ENCODE results near the gene BARX1.

BARX1 gene

DNA sequence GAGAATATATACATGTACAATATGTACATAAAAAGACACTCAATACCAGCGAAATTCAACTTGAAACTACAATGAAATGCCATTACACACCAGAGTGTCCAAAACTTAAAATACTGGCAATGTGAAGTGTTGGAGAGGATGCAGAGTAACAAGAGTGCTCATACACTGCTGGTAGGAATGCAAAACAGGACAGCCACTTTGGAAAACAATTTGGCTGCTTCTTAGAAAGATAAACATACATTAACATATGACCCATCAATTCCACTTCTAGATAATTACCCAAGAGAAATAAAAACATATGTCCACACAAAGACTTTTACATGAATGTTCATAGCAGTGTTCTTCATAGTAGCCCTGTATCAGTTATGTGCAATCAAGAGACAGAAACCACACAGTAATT is 39.4 kb upstream of the BARX1 start:
- no peaks in the 10 kb centered on the region for H3K4me1 ChIP-seq (ENCODE audit: low read depth, poor library complexity, severe bottlenecking)
- H3K36me3 ChIP-seq (ENCODE audit: insufficient read depth): no peaks in the 10 kb centered on the region
- no peak overlapping the region for H3K9ac ChIP-seq
- H4K20me1 ChIP-seq (ENCODE audit: insufficient read depth): no peaks in the 10 kb centered on the region
- no peaks in the 10 kb centered on the region for H3K79me2 ChIP-seq (ENCODE audit: insufficient read depth, low read depth)
- TF ChIP-seq, protein P1, sequence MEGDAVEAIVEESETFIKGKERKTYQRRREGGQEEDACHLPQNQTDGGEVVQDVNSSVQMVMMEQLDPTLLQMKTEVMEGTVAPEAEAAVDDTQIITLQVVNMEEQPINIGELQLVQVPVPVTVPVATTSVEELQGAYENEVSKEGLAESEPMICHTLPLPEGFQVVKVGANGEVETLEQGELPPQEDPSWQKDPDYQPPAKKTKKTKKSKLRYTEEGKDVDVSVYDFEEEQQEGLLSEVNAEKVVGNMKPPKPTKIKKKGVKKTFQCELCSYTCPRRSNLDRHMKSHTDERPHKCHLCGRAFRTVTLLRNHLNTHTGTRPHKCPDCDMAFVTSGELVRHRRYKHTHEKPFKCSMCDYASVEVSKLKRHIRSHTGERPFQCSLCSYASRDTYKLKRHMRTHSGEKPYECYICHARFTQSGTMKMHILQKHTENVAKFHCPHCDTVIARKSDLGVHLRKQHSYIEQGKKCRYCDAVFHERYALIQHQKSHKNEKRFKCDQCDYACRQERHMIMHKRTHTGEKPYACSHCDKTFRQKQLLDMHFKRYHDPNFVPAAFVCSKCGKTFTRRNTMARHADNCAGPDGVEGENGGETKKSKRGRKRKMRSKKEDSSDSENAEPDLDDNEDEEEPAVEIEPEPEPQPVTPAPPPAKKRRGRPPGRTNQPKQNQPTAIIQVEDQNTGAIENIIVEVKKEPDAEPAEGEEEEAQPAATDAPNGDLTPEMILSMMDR (conservative IDR thresholded peaks at IDR 0.05; ENCODE audit: low read depth, low read length): no peak
- H3K27ac ChIP-seq: no peak overlapping the region
- no peak overlapping the region for H3K4me3 ChIP-seq (IDR thresholded peaks at IDR 0.05; ENCODE audit: insufficient read depth, low read depth, low read length)
- no peaks in the 10 kb centered on the region for H3K27me3 ChIP-seq (ENCODE audit: insufficient read depth, low read depth)
- no peak overlapping the region for H3K4me2 ChIP-seq
- H2AFZ ChIP-seq (ENCODE audit: low read depth): no peak overlapping the region

- Histone ChIP-seq H3K4me3 (IDR thresholded peaks at IDR 0.05; ENCODE audit: insufficient read depth, low read depth, low read length) (no peak overlapping the region), H3K4me2 (no peak overlapping the region), H3K27ac (no peak overlapping the region), H3K79me2 (ENCODE audit: insufficient read depth, low read depth) (no peaks in the 10 kb centered on the region), H3K27me3 (ENCODE audit: insufficient read depth, low read depth) (no peaks in the 10 kb centered on the region), H3K9ac (no peak overlapping the region), H3K4me1 (ENCODE audit: low read depth, poor library complexity, severe bottlenecking) (no peaks in the 10 kb centered on the region), H2AFZ (ENCODE audit: low read depth) (no peak overlapping the region), H3K36me3 (ENCODE audit: insufficient read depth) (no peaks in the 10 kb centered on the region), H4K20me1 (ENCODE audit: insufficient read depth) (no peaks in the 10 kb centered on the region)
- TF ChIP-seq, protein P1 (conservative IDR thresholded peaks at IDR 0.05; ENCODE audit: low read depth, low read length): no peak
These were observed 39.0 kb upstream of the BARX1 start for GRCh38 chr9:93994132-93994531.

DNA sequence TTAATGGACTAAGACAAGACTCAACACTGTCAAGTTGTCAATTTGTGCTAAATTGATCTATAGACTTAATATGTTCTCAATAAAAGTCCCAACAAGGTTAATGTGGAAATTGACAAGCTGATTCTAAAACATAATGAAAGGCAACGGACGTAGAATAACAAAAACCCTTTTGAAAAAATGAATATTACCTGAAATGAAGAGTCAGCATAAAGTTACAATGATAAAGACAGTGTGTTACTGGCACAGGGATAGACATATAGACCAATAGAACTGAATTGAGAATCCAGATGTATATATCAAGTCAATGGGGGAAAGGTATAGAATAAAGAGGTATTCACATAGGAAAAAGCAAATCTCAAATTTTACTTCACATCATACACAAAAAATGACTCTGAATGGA is 37.7 kb upstream of the BARX1 start:
- H3K9ac ChIP-seq: no peak overlapping the region
- H3K79me2 ChIP-seq (ENCODE audit: insufficient read depth, low read depth): no peaks in the 10 kb centered on the region
- no peaks in the 10 kb centered on the region for H3K36me3 ChIP-seq (ENCODE audit: insufficient read depth)
- no peak overlapping the region for H2AFZ ChIP-seq (ENCODE audit: low read depth)
- H3K27ac ChIP-seq: no peak overlapping the region
- no peaks in the 10 kb centered on the region for H3K27me3 ChIP-seq (ENCODE audit: insufficient read depth, low read depth)
- no peak overlapping the region for H3K4me3 ChIP-seq (IDR thresholded peaks at IDR 0.05; ENCODE audit: insufficient read depth, low read depth, low read length)
- H4K20me1 ChIP-seq (ENCODE audit: insufficient read depth): no peaks in the 10 kb centered on the region
- H3K4me1 ChIP-seq (ENCODE audit: low read depth, poor library complexity, severe bottlenecking): no peaks in the 10 kb centered on the region
- TF ChIP-seq, protein P1 (conservative IDR thresholded peaks at IDR 0.05; ENCODE audit: low read depth, low read length): no peak
- H3K4me2 ChIP-seq: no peak overlapping the region

GRCh38 chr9:93990448-93990847 is 35.3 kb upstream of the BARX1 start:
- Histone ChIP-seq H4K20me1 (ENCODE audit: insufficient read depth) (no peaks in the 10 kb centered on the region), H2AFZ (ENCODE audit: low read depth) (no peak overlapping the region), H3K4me2 (no peak overlapping the region), H3K4me1 (ENCODE audit: low read depth, poor library complexity, severe bottlenecking) (no peaks in the 10 kb centered on the region), H3K79me2 (ENCODE audit: insufficient read depth, low read depth) (no peaks in the 10 kb centered on the region), H3K36me3 (ENCODE audit: insufficient read depth) (no peaks in the 10 kb centered on the region), H3K9ac (no peak overlapping the region), H3K27me3 (ENCODE audit: insufficient read depth, low read depth) (no peaks in the 10 kb centered on the region), H3K4me3 (IDR thresholded peaks at IDR 0.05; ENCODE audit: insufficient read depth, low read depth, low read length) (no peak overlapping the region), H3K27ac (no peak overlapping the region)
- TF ChIP-seq, protein P1 (conservative IDR thresholded peaks at IDR 0.05; ENCODE audit: low read depth, low read length): no peak
